ENCODE results near the gene PARP4.
"Not testable (repeated sequence)": the region's sequence is repeated elsewhere in the genome, so short reads cannot be mapped to it uniquely, and the experiment has no call there.

PARP4 gene

GRCh38 chr13:24390795-24391194 is 121.8 kb downstream of the PARP4 start:
- not testable (repeated sequence) for DNase-seq (ENCODE audit: low read depth, low spot score); H3K36me3 ChIP-seq (ENCODE audit: control insufficient read depth, insufficient read depth, low read length); H3K9me3 ChIP-seq (ENCODE audit: control insufficient read depth, insufficient read depth, low read length); H3K4me3 ChIP-seq (ENCODE audit: low read length); H3K27ac ChIP-seq (ENCODE audit: low read length); H3K4me1 ChIP-seq (ENCODE audit: control insufficient read depth, insufficient read depth, low read length); H3K27me3 ChIP-seq (ENCODE audit: control insufficient read depth, insufficient read depth, low read length)
- WGBS (ENCODE audit: insufficient coverage, insufficient read length): no CpG with 5 or more reads among the region's 9 CpGs

GRCh38 chr13:24389506-24389905 is 123.1 kb downstream of the PARP4 start:
- H3K36me3 ChIP-seq (ENCODE audit: control insufficient read depth, insufficient read depth, low read length): no peaks in the 10 kb centered on the region
- WGBS (ENCODE audit: insufficient coverage, insufficient read length): no CpG with 5 or more reads among the region's 6 CpGs

GRCh38 chr13:24388743-24389142 is 123.8 kb downstream of the PARP4 start:
- no CpG with 5 or more reads among the region's 7 CpGs for WGBS (ENCODE audit: insufficient coverage, insufficient read length)
- H3K27me3 ChIP-seq (ENCODE audit: control insufficient read depth, insufficient read depth, low read length); H3K36me3 ChIP-seq (ENCODE audit: control insufficient read depth, insufficient read depth, low read length); H3K4me3 ChIP-seq (ENCODE audit: low read length); H3K4me1 ChIP-seq (ENCODE audit: control insufficient read depth, insufficient read depth, low read length); H3K9me3 ChIP-seq (ENCODE audit: control insufficient read depth, insufficient read depth, low read length); H3K27ac ChIP-seq (ENCODE audit: low read length); DNase-seq (ENCODE audit: low read depth, low spot score): not testable (repeated sequence)

More at GRCh38 chr13:24389506-24389905, 123.1 kb downstream of the PARP4 start:
- Histone ChIP-seq H3K9me3 (ENCODE audit: control insufficient read depth, insufficient read depth, low read length) (no peaks in the 10 kb centered on the region), H3K27me3 (ENCODE audit: control insufficient read depth, insufficient read depth, low read length) (no peaks in the 10 kb centered on the region), H3K4me3 (ENCODE audit: low read length) (no peak overlapping the region), H3K4me1 (ENCODE audit: control insufficient read depth, insufficient read depth, low read length) (peaks cover 1% of the 10 kb centered on the region; the same call in 1 of the 2 replicates), H3K27ac (ENCODE audit: low read length) (no peak overlapping the region)
- DNase-seq (ENCODE audit: low read depth, low spot score): no peak

GRCh38 chr13:24386816-24387708 is 125.5 kb downstream of the PARP4 start:
- Histone ChIP-seq H3K9me3 (ENCODE audit: control insufficient read depth, insufficient read depth, low read length) (no peaks in the 10 kb centered on the region), H3K4me1 (ENCODE audit: control insufficient read depth, insufficient read depth, low read length) (peaks cover 1% of the 10 kb centered on the region; the same call in 1 of the 2 replicates), H3K27me3 (ENCODE audit: control insufficient read depth, insufficient read depth, low read length) (no peaks in the 10 kb centered on the region), H3K27ac (ENCODE audit: low read length) (no peak overlapping the region), H3K36me3 (ENCODE audit: control insufficient read depth, insufficient read depth, low read length) (no peaks in the 10 kb centered on the region), H3K4me3 (ENCODE audit: low read length) (no peak overlapping the region)
- WGBS (ENCODE audit: insufficient coverage, insufficient read length): no CpG with 5 or more reads among the region's 23 CpGs
- DNase-seq (ENCODE audit: low read depth, low spot score): no peak

- no CpG with 5 or more reads among the region's 10 CpGs for WGBS (ENCODE audit: insufficient coverage, insufficient read length)
- no peaks in the 10 kb centered on the region for H3K27me3 ChIP-seq (ENCODE audit: control insufficient read depth, insufficient read depth, low read length)
- no peak for DNase-seq (ENCODE audit: low read depth, low spot score)
Measured at GRCh38 chr13:24385902-24386301, 126.7 kb downstream of the PARP4 start.

GRCh38 chr13:24384946-24385345 is 127.6 kb downstream of the PARP4 start:
- not testable (repeated sequence) for H3K4me1 ChIP-seq (ENCODE audit: control insufficient read depth, insufficient read depth, low read length); H3K4me3 ChIP-seq (ENCODE audit: low read length); H3K27me3 ChIP-seq (ENCODE audit: control insufficient read depth, insufficient read depth, low read length); H3K36me3 ChIP-seq (ENCODE audit: control insufficient read depth, insufficient read depth, low read length); H3K27ac ChIP-seq (ENCODE audit: low read length); DNase-seq (ENCODE audit: low read depth, low spot score); H3K9me3 ChIP-seq (ENCODE audit: control insufficient read depth, insufficient read depth, low read length)
- no CpG with 5 or more reads among the region's 15 CpGs for WGBS (ENCODE audit: insufficient coverage, insufficient read length)

More at GRCh38 chr13:24385902-24386301, 126.7 kb downstream of the PARP4 start:
- Histone ChIP-seq H3K27ac (ENCODE audit: low read length) (no peak overlapping the region), H3K4me3 (ENCODE audit: low read length) (no peak overlapping the region), H3K4me1 (ENCODE audit: control insufficient read depth, insufficient read depth, low read length) (peaks cover 3% of the 10 kb centered on the region), H3K9me3 (ENCODE audit: control insufficient read depth, insufficient read depth, low read length) (no peaks in the 10 kb centered on the region), H3K36me3 (ENCODE audit: control insufficient read depth, insufficient read depth, low read length) (no peaks in the 10 kb centered on the region)

- H3K27me3 ChIP-seq (ENCODE audit: control insufficient read depth, insufficient read depth, low read length); H3K9me3 ChIP-seq (ENCODE audit: control insufficient read depth, insufficient read depth, low read length); H3K4me1 ChIP-seq (ENCODE audit: control insufficient read depth, insufficient read depth, low read length); H3K4me3 ChIP-seq (ENCODE audit: low read length); DNase-seq (ENCODE audit: low read depth, low spot score); H3K27ac ChIP-seq (ENCODE audit: low read length); H3K36me3 ChIP-seq (ENCODE audit: control insufficient read depth, insufficient read depth, low read length): not testable (repeated sequence)
- no CpG with 5 or more reads among the region's 17 CpGs for WGBS (ENCODE audit: insufficient coverage, insufficient read length)
Measured at GRCh38 chr13:24384091-24384490, 128.5 kb downstream of the PARP4 start.

GRCh38 chr13:24381541-24382265 is 130.9 kb downstream of the PARP4 start:
- DNase-seq (ENCODE audit: low read depth, low spot score): no peak
- H3K4me1 ChIP-seq (ENCODE audit: control insufficient read depth, insufficient read depth, low read length): peaks cover 2% of the 10 kb centered on the region
- no peak overlapping the region for H3K27ac ChIP-seq (ENCODE audit: low read length)
- no peak overlapping the region for H3K4me3 ChIP-seq (ENCODE audit: low read length)
- no peaks in the 10 kb centered on the region for H3K36me3 ChIP-seq (ENCODE audit: control insufficient read depth, insufficient read depth, low read length)
- no peaks in the 10 kb centered on the region for H3K9me3 ChIP-seq (ENCODE audit: control insufficient read depth, insufficient read depth, low read length)
- WGBS (ENCODE audit: insufficient coverage, insufficient read length): no CpG with 5 or more reads among the region's 14 CpGs
- H3K27me3 ChIP-seq (ENCODE audit: control insufficient read depth, insufficient read depth, low read length): no peaks in the 10 kb centered on the region

- DNase-seq (ENCODE audit: low read depth, low spot score); H3K4me3 ChIP-seq (ENCODE audit: low read length); H3K9me3 ChIP-seq (ENCODE audit: control insufficient read depth, insufficient read depth, low read length): not testable (repeated sequence)
Measured at GRCh38 chr13:24380881-24381280, 131.7 kb downstream of the PARP4 start.

GRCh38 chr13:24380227-24380626 is 132.4 kb downstream of the PARP4 start:
- not testable (repeated sequence) for H3K4me1 ChIP-seq (ENCODE audit: control insufficient read depth, insufficient read depth, low read length); H3K27me3 ChIP-seq (ENCODE audit: control insufficient read depth, insufficient read depth, low read length); H3K4me3 ChIP-seq (ENCODE audit: low read length); DNase-seq (ENCODE audit: low read depth, low spot score); H3K27ac ChIP-seq (ENCODE audit: low read length); H3K9me3 ChIP-seq (ENCODE audit: control insufficient read depth, insufficient read depth, low read length); H3K36me3 ChIP-seq (ENCODE audit: control insufficient read depth, insufficient read depth, low read length)
- no CpG with 5 or more reads among the region's 3 CpGs for WGBS (ENCODE audit: insufficient coverage, insufficient read length)

More at GRCh38 chr13:24380881-24381280, 131.7 kb downstream of the PARP4 start:
- H3K27me3 ChIP-seq (ENCODE audit: control insufficient read depth, insufficient read depth, low read length); H3K27ac ChIP-seq (ENCODE audit: low read length); H3K4me1 ChIP-seq (ENCODE audit: control insufficient read depth, insufficient read depth, low read length); H3K36me3 ChIP-seq (ENCODE audit: control insufficient read depth, insufficient read depth, low read length): not testable (repeated sequence)
